Measurements from ENCODE around the gene RREB1.

Gene RREB1, protein sequence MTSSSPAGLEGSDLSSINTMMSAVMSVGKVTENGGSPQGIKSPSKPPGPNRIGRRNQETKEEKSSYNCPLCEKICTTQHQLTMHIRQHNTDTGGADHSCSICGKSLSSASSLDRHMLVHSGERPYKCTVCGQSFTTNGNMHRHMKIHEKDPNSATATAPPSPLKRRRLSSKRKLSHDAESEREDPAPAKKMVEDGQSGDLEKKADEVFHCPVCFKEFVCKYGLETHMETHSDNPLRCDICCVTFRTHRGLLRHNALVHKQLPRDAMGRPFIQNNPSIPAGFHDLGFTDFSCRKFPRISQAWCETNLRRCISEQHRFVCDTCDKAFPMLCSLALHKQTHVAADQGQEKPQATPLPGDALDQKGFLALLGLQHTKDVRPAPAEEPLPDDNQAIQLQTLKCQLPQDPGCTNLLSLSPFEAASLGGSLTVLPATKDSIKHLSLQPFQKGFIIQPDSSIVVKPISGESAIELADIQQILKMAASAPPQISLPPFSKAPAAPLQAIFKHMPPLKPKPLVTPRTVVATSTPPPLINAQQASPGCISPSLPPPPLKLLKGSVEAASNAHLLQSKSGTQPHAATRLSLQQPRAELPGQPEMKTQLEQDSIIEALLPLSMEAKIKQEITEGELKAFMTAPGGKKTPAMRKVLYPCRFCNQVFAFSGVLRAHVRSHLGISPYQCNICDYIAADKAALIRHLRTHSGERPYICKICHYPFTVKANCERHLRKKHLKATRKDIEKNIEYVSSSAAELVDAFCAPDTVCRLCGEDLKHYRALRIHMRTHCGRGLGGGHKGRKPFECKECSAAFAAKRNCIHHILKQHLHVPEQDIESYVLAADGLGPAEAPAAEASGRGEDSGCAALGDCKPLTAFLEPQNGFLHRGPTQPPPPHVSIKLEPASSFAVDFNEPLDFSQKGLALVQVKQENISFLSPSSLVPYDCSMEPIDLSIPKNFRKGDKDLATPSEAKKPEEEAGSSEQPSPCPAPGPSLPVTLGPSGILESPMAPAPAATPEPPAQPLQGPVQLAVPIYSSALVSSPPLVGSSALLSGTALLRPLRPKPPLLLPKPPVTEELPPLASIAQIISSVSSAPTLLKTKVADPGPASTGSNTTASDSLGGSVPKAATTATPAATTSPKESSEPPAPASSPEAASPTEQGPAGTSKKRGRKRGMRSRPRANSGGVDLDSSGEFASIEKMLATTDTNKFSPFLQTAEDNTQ (N-terminal part only)

DNA sequence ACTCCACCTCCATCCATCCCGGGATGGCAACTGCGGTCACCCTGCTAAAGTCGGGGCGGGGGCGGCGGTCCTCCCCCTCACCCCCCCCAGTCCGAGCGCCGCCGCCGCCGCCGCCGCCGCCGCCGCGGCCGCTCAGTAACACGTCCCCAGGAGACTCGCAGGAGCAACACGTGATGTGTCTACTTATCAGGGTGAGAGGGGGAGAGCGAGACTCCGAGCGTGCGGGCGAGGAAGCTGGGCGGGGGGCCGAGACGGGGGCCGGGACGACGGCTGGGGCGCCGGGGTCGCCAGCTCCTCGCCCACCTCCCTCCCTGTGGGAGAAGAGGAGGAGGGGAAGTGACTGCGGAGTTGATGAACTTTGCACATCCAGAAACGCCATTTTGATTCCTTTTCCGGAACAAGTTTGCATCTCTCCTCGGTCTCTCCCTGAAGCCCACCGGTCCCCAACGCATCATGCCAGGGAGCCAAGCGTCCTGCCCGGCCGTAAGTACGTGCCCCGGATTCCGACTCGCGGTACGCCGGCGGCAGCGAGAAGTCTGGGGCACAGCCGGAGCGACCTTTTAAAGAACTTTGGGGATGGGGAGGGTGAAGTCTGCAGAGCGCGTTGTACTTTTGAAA, at the start of gene RREB1:
TSS of gene RREB1 (plus strand) at position 384 of the 618 bp plus-strand sequence. CDS start 73,951 bp downstream, outside the sequence.
- peak; percentile 52 to 66 for DNase-seq

DNA sequence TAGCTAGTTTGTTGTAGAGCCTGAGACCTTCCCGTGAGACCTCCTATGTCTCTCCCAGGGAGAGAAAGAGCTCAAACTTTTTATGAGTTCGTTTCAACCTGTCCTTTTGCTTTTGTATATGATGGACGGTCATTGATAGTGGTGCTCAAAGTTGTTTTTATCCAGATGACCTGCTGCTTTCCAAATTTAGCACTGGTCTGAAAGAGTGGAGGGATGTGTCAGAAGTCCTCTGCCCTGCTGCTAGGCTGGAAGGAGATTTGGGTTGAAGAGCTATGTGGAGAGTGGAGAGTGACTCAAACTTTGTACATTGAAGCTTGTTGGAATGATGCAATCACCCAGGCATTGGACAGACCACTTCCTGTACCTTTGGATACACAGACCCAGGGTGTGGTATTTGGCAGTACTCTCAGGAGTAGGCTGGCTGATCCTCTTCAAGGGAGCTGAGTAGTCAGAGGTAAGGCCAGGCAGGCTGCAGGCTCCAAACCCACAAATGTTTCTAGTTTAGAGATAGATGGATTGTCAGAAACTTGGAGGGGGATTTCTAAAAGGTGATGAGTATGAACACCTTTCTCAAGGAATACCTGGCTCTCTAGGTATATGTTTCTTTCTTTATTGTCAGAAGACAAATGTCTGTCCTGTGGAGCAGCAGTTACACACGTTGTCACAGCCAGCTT, 49.4 kb upstream of the RREB1 start:
- no peak for DNase-seq

DNA sequence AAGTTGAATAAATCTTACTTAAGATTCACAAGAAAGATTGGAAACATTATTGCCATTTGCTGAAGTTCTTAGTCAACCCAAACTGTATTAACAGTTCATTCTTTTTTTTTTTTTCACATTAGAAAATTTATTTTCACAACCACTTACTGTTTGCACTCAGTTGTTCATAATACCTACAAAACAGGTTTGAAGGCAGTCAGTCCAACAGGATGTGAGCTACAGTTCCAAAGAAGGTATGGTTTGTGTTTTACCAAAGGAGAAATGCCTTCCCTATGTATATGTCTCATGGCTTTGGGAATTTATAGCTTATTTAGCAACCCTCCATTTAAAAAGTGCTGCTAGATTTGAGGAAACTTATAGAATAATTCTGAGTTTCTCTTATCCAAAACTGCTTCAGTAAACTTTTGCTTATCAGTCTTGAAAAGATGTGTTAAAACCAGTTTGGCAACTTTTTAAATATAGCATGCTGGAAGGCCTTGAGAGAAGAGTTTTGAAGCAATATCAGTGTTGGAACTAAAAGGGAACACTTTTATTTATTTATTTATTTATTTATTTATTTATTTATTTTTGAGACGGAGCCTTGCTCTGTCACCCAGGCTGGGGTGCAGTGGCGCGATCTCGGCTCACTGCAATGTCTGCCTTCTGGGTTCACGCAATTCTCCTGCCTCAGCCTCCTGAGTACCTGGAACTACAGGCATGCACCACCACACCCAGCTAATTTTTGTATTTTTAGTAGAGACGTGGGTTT, 46.8 kb upstream of the RREB1 start:
- no peak for DNase-seq

DNA sequence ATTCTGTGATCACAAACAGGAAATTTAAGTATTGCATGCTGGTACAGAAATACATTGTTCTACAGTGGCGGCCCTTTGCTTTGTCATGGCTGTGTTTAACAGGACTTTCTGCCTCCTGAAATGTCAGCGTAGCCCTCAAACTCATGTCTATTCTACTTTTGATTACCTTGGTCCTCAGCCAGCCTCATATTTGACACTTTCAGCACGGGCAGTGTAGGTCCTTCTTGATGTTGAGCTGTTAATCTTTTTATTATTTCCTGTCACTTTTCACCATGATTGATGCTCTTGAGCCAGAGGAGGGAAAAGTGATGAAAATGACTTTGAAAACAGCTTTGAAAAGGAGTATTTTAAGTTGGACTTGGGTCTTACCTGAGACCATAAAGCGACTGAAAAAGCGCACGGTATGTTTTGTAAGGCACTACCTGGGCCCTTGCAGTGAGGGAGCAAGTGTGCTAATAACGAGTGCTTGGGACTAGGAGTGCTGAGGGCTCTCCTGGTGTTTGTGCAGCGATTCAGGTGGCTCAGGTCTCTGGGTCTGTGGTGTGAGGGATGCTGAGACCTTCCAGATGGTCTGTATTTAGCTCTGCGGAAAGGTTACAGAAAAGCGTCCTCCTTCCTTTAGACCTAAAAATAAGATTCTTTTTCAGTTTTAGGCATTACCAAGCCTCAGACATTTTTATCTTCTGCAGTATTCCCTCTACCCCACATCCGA, 45.2 kb upstream of the RREB1 start:
- DNase-seq, result no peak

DNA sequence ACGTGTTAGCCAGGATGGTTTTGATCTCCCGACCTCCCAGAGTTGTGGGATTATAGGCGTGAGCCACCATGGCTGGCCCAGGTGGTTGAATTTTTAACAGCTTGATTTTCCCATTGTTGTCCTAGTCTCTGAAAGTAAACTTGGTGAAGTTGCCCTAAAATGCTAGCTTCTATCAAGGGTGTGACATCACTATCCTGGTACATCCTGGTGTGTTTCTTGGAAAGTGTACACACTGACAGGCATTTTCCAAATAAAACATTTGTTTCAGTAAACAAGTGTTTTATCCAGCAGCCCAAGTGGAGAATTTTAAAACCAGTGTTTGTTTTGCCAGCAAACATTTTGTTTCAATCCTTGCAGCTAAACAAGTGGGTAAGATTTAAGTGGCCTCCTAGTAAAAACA, 40.5 kb upstream of the RREB1 start:
- DNase-seq, result no peak

DNA sequence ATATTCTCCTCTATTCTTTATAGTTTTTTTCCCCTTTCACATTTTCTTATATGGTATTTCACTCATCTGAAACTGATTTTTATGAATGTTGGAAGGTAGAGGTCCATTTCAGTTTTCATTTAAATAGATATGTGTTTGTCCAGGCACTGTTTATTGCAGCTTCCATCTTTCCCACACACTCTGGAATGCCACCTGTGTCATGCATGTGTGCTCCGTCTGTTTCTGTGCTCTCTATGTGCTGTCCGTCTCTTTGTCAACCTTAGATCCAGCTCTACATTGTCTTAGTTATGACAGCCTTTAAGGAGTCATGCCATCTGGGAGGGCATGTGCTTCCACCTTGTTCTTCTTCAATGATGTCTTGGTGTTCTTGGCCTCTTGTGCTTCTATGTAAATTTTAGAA, 36.4 kb upstream of the RREB1 start:
- no peak for DNase-seq

DNA sequence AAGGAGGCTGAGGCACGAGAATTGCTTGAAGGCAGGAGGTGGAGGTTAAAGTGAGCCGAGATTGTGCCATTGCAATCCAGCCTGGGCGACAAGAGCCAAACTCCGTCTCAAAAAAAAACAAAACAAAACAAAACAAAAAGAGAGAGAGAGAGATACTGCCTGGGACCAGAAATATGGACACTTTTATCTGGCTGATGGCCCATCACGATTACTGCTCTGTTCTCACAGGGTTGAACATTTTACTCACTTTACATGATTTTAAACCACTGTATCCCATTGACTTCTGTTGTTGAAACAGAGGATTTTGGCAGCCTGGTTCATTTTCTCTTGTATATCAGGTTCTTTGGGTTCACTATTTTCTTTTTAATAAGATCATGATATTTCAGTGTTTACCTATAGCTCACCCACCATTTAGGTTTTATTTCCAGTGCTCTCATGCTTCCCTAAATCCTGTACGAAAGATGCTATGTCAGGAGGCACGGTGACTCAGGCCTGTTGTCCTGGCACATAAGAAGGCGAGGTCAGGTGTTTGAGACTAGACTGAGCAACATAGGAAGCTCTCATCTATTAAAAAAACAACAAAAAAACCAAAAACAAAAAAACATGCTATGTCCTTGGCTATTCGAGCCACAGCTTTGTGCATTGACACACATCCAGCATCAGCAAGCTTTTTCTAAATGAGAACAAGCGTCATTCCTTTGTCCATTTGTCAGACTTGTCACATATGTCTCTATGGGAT, 34.5 kb upstream of the RREB1 start:
- no peak for DNase-seq

DNA sequence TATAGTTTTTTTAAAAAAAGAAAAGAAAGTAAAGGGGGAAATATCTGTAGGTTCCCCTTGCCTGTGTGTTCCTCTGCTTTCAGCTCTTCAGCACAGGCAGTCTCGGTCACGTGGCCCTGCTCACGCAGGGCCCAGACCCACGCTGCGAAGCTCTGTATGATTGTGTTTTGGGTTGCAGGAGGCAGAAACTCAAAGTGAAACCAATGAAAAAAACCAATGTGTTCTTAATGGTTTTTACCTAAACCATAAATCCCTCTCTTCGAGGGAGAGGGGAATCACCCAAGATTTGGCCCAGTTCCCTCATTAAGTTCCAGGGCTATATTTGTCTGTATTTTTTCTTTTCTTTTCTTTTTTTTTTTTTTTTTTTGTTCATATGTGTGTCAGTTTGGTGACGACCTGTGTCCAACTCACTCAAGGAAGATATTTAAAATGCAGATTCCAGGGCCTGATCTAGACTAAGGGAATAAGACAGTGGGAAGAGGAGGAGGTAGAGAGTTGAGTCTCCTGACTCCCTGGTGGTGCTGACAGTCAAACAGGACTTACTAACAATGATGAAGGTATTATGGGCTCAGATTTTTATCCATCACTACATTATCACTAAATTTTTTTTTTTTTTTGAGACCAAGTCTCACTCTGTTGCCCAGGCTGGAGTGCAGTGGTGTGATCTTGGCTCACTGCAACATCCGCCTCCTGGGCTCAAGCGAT, 33.8 kb upstream of the RREB1 start:
- peak; percentile 58 to 63 for DNase-seq

DNA sequence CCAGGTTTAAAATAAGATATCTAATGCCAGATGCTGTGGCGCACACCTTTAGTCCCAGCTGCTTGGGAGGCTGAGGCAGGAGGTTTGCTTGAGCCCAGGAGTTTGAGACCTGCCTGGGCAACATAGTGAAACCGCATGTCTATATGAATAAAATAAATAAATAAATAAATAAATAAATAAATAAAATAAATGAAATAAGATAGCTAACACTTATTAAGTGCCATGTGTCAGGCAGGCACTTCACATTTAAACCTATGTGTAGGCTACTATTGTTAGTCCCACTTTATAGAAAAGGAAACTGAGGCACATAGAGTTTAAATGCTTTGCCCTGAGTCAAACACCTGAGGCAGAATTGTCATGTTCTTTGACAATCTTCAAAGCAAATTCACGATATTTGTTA, 32.9 kb upstream of the RREB1 start:
- no peak for DNase-seq

DNA sequence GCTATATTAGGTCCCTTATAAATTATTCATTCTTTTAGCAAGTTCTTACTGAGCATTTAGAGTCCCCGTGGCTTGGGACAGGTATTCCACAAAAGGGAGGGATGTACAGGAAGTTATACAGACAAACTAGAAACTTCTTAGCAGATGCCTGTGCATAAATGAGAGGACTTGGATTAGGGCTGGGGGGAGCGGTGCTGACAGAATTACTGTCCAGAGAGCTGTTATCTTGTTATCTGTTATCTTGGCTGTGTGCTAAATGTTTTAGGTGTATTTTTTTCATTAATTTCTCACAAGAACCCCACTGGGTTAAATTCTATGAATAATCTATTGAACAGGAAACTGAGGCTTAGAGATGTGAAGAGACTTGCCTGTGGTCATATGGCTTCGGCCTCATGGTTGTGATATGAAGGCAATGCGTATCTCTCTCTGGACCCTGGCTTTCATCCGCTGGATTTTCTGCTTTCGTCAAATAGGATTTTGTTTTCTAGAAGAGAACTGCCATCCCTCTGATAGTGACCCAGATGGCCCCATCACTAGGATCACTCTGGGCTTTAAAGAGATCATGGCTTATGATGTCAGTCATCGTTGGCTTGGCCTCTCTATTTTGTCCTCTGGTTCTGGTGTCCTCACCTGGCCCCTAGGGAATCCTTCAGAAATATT, 32.3 kb upstream of the RREB1 start:
- DNase-seq, result no peak

DNA sequence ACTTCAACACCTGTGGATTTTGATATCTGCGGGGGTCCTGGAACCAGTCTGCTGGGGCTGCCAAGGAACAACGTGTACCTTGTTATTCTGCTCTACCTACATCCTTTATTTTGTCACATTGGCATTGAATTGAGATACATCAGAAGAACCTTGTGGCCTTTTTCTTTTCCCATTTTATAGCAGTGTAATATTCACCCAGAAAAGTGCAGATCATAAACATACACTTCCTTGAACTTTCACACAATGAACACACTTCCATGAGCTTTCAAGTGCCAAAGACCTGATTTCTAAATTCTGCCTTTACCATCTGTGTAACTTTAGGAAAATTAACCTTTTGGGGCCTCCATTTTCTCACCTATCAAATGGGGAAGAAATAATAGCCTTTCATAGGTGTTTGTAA, 29.9 kb upstream of the RREB1 start:
- DNase-seq, result no peak

DNA sequence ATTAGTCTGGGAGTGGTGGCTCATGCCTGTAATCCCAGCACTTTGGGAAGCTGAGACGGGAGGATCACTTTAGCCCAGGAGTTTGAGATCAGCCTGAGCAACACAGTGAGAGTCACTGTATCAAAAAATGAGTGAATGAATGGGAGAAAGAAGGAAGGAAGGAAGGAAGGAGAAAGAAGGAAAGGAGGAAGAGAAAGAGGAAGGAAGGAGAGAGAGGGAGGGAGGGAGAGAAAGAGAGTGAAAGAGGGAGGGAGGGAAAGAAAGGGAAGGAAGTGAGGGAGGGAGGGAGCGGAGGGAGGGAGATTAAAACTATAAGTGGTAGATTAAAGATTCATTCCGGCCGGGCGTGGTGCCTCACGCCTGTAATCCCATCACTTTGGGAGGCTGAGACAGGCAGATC, 28.9 kb upstream of the RREB1 start:
- DNase-seq, result no peak

DNA sequence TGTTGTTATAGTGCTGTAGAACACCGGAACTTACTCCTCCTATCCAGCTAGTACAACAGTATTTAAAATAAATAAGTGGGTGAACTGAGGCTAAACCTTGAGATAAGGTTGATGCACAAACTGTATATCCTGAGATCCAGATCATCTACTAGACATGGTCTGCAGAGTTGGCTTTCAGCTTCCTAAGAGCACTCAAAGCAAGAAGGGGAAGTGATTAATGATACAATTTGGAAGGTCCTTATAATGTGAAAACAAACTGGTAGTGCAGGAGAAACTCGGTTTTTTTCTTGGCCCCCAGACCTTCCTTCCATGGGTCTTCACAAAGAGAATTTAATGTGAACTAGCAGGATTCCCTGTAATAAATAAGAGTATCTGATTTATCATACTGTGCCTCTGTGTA, 27.4 kb upstream of the RREB1 start:
- DNase-seq, result no peak

DNA sequence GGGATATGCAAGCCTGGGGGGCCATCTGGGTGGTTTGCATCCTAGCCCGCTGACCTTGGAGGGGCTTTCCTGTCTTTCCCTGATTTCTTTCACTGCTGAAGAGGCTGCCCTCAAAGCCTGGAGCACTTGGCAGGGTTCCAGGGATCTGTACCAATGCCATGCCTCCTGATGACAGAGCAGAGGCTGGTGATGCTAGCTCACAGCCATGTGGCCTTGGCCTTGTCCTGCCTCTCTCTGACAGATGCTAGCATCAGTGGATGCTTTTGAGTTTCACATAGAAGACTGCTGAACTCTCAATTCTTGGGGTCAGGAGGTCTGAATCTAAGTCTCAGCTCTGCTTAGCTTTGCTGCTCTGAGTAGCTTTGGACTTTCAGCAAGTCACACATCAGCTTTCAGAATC, 21.9 kb upstream of the RREB1 start:
- DNase-seq, result no peak

DNA sequence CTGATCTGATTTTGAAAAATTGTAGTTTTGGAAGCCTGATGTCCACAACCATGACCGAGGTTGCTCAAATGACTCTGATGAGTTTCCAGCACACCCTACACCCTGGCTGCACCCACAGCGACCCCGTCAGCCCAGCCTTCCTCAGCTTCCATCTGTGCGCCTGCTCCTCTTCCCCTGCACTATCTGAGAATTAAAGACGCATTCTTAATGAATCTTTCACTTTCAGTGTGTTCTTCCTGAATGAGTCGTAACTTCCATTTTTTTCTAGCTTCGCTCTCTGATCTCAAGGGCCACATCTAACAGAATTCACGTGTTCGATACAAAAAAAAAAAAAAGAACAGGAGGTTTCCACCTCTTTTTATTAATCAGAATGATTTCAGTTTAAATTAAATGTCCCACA, 21.3 kb upstream of the RREB1 start:
- DNase-seq, result peak; percentile 27 to 38

DNA sequence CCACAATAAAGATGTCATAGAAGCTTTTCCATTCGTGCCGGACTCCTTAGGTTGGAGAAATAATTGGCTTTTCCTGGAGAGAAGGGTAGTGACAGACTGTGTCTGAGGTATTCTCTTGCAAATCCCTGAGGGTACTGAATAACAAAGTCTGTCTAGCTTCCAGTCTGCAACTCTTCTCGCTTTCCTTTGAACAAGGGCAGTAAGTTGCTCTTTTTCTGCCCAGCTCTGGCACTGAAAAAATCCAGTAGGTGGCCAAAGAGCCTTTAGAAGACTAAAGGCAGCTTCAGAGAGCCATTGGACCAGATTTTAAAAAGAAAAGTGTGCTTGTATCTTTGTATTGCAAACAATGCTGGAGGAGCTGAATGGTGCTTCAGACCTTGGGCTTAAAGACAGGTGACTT, 20.7 kb upstream of the RREB1 start:
- DNase-seq, result no peak

DNA sequence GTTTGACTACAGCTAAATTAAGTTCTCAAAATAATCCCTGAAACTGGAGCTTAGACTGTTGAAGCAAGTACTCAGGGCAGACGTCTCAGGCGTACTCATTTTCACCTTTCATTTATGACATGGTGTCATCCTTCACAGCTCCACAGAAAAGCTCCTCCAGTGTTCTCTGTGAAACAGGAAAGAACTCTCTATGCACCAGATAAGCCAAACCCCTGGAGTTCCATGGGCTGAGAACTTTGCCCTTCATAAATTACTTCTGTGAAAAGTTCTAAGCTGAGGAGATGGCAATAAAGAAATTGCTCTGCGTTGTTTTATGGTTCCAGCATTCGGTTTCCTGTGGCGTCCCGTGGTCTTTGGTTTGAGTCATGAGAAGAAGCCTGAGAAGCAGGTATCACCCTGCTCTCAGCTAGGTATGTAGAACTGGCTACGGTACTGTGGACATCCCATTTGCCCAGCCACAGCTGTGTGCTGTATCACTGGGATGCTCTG, 20.2 kb upstream of the RREB1 start:
- DNase-seq, result peak in 1 of 2 donors; percentile 28

DNA sequence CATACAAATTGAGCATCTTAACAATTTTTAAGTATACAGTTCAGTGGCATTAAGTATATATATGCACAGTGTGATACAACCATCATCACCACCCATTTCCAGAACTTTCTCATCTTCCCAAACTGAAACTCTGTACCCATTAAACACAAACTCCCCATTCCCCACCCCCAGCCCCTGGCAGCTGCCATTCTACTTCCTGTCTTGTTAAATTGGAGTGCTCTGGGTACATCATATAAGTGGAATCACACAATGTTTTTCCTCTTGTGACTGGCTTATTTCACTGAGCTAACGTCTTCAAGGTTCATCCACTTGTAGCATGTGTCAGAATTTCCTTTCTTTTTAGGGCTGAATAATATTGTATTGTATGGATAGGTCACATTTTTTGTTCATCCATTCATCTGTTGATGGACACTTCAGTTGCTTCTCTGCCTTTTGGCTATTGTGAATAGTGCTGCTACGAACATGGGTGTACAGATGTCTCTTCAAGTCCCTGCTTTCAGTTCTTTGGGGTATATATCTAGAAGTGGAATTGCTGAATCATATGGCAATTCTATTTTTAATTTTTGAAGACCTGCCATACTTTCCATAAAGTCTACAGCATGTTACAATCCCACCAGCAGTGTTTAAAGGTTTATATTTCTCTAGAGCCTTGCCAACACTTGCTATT, 19.6 kb upstream of the RREB1 start:
- DNase-seq, result no peak

Measured in activated CD4-positive, alpha-beta T cell treated with anti-CD3 and anti-CD28 coated beads for 4 hours (primary cell).